Fibroblast of peridontal ligament (primary cell): ENCODE results near the gene BAD.

ENCODE experiments used
- DNase-seq: peaks from one replicate; pipeline ENCODE4 v3.0.0-alpha.2; 2010; ENCODE audit errors: extremely low read depth

Gene BAD

DNA sequence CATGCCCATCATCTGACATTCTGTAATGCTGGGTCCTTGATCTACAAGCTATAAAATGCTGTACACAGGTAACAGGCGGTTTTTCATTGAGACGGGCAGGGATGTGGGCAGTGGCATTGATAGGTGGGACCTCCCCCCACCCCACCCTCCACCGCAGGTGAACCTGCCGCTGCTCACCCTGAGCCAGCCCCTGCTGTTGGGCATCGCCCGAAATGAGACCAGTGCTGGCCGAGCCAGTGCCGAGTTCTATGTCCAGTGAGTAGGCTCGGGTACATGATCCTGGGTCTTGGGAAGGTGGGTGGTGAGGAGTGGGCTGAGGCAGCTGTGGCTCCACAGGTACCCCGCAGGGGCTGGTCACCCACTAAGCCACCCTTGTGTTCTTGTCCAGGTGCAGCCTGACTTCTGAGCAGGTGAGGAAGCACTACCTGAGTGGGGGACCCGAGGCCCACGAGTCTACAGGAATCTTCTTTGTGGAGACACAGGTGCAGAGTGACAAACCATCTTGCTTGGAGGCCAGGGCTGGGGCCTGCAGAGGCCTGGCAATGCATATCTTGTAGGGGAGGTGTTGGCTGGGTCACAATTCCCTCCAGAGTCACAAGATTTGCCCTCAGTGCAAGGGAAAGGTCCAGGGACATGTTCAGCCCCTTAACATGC lies 55.2 kb downstream of the BAD start:
- no peak for DNase-seq

GRCh38 chr11:64227405-64227956 lies 57.0 kb downstream of the BAD start:
- DNase-seq, result no peak

- no peak for DNase-seq
These were observed 57.9 kb downstream of the BAD start for GRCh38 chr11:64226507-64227051.

DNA sequence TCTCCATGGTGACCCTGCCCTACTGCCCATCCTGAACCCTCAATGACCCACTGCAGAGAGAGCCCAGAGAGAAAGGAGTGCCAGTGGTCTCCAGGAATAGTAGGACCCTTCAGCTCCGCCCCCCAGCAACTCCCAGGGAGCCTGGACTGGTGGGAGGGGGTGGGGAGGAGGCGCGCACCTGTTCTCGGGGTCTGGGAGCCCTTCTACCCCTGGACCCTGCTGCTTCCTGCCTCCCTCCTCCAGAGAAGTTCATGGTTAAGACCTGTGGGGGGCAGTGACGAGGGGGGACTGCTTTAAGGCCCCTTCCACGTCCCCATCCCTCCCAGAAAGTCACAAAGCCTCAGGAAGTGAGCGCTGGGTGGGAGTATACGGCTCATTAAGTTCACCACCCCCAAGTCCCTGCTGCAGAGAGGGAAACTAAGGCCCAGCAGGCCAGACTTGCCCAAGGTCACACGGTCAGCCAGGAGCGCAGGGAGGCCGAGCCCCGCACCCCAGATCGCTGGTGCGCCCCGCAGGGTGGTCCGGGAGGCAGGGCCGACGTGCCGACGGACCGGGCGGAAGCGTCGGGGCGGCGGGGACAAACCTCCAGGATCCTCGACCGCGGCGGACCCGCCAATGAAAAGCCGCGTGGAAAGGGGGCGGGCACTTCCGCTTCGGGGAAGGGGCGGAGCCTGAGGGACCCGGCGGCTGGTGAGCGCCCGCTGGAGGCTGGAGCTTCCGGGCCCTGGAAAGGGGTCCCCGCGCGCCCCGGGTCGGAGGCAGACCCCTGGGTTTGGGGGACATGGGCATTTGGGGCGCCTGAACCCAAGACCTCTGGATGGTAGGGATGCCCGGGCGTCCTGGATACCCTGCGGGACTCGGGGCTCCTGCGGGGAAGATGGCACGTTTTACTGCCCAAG lies 58.6 kb downstream of the BAD start, which contains the start of the genes NUDT22 and TRPT1:
Gene NUDT22 (plus strand): TSS at position 667 of the 899 bp plus-strand sequence. CDS start 379 bp downstream, outside the sequence.
Gene TRPT1 (minus strand): TSS at position 579 of the 899 bp plus-strand sequence. CDS start 326 bp downstream, at position 253.
- peak; percentile 64 for DNase-seq

GRCh38 chr11:64224891-64225607 lies 59.4 kb downstream of the BAD start:
- no peak for DNase-seq

DNA sequence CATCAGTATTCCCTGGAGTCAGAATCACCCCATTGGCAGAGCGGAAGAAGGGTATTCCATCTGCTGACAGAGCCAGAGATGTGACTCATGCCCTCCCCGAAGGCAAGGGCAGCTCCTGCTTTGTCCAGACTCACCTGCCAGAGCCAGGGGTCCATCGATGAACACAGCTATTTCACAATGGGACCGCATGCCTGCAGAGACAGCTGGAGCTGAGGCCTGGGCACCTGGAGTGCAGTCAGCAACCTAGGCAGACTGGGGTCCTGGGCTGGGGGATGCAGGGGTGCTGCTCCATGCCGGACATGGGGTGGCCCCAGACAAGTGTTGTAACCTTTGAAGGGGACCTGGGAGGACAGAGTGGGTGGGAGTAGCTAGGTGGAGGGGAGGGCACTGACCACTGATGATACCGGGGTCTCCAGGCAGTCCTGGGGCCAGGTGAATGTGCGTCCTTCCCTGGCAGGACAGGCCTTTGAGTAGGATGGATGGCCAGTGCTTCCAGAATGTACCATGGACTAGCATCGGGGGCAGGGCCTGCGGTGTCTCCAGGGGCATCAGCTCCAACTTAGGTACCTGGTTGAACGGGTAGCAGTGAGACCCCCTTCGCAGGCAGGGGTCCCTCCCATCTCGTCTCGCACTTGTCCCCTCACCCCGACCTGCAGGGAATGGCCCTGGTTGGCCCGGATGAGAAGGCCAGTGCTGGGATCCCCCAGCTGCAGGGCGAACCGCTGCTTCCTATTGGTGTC lies 60.1 kb downstream of the BAD start:
- DNase-seq, result no peak

DNA sequence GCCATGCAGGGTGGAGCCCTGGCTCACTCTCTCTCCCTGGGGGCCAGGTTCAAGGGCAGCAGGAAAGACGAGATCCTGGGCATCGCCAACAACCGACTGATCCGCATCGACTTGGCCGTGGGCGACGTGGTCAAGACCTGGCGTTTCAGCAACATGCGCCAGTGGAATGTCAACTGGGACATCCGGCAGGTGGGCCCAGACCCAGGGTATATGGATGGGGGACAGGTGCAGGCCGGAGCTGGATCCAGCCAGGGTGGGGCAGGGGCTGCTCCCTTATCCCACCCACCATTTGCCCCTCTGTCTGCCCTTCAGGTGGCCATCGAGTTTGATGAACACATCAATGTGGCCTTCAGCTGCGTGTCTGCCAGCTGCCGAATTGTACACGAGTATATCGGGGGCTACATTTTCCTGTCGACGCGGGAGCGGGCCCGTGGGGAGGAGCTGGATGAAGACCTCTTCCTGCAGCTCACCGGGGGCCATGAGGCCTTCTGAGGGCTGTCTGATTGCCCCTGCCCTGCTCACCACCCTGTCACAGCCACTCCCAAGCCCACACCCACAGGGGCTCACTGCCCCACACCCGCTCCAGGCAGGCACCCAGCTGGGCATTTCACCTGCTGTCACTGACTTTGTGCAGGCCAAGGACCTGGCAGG lies 61.3 kb downstream of the BAD start:
- DNase-seq, result no peak

DNA sequence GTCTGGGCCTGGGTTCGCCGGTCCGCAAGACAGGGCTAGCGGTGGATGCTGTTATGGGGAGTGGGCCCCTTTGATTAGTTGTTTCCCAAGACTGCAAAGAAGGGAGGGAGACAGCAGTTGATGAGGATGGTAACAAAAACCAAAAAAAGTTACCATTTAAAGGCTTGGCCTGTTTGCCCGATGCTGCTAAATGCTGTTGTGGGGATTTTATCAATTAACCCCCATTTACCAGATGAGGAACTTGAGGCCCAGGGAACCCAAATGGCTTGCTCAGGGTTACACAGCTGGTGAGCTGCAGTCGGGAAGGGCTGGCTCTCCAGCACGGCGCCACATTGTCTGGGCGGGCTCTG lies 61.8 kb downstream of the BAD start:
- DNase-seq, result no peak

- no peak for DNase-seq
These were observed 63.7 kb downstream of the BAD start for GRCh38 chr11:64220798-64221197.

DNA sequence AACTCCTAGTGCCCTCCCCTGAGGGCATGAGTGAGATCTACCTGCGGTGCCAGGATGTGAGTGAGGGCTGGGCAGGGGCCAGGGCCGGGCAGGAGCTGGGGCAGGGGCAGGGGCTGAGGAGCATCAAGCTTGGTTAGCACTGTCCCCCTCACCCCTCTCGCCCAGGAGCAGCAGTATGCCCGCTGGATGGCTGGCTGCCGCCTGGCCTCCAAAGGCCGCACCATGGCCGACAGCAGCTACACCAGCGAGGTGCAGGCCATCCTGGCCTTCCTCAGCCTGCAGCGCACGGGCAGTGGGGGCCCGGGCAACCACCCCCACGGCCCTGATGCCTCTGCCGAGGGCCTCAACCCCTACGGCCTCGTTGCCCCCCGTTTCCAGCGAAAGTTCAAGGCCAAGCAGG lies 64.2 kb downstream of the BAD start:
- no peak for DNase-seq
